Activated T-cell treated with anti-CD3 and anti-CD28 coated beads, Interleukin-2, amount 50 U/mL, for 4 hours (primary cell): ENCODE results near the gene SCN9A. TPM values are rescaled to one million over a fixed set of nuclear protein-coding genes. Genes with fewer than 3 reads are reported as not detected.

Experiments
- ATAC-seq, 2 donors: fragments of 200-7000 bp; cut with Tn5 transposase; one replicate each; pipeline ENCODE4 v1.10.0; 2021
- DNase-seq: peaks from one replicate; pipeline ENCODE4 v3.0.0-alpha.2; 2020
- H3K27me3 Mint-ChIP-seq: one replicate; pipeline ENCODE4 v1.8.0; 2021; ENCODE audit warnings: low read depth, mixed read lengths
- H3K36me3 Mint-ChIP-seq: one replicate; pipeline ENCODE4 v1.8.0; 2022; ENCODE audit warnings: mixed read lengths; ENCODE audit not compliant: insufficient read depth
- H3K4me1 Mint-ChIP-seq: one replicate; pipeline ENCODE4 v1.8.0; 2021; ENCODE audit warnings: low read depth, mixed read lengths
- H3K4me3 Mint-ChIP-seq: one replicate; pipeline ENCODE4 v1.8.0; 2021; ENCODE audit warnings: mild to moderate bottlenecking, moderate library complexity, mixed read lengths
- H3K9me3 Mint-ChIP-seq: one replicate; pipeline ENCODE4 v1.8.0; 2021; ENCODE audit warnings: mixed read lengths
- total RNA-seq, 3 donors: library from RNA; stranded (reverse); gene quantifications; one replicate each; pipeline ENCODE4 v1.2.1, GENCODE V29; 2021

SCN9A gene
- total RNA-seq, 3 donors from 2014 or later: 0.13 TPM; not detected in 2

DNA sequence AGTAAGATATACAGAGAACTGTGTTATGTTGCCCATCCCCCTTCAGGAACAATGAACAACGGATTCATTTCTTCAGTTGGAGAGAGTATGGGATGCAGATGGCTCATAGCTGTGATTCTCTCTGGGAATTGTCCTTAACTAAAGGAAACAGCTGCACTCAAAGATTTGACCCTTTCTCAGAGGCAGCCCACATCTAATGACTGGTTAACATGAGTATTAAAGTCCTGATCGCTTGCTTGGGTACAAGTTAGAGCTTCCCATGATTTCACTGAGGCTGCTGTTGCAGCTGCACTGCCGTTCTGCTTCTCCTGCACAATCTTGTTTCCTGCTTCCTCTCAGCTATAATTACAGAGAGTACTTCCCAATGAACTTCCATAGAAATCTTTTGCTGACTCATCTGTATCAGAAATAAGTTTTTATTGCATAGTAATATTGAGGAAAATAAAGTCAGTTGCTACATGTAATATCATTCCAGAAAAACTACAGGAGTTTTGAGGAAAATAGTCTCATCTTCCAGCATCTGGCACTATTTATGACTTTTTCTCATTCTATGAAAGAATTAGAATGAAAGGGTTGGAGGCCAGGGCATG lies 12.8 kb upstream of the SCN9A start:
- Mint-ChIP-seq H3K4me3 (no peak overlapping the region), H3K36me3 (no peaks in the 10 kb centered on the region)

DNA sequence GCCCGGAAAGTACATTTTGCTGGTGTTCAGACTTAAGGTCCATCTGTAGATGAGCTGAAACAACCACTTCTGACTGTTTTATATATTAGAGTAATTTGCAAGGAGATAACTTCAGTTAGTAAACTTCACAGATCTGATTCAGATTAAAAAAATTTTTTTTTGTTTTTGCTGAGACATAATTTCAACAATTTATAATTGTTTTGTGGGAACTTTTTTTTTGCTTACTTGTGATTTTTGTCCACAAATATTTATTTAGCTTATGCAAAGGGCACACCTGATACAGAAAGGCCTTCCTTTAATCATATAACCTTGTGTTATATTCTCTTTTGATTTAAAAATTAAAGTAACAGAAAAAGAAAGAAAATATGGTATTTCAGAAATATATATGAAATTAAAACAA lies 9.6 kb upstream of the SCN9A start:
- DNase-seq (no peak), ATAC-seq (no peak)
- Mint-ChIP-seq H3K36me3 (no peaks in the 10 kb centered on the region), H3K9me3 (no peaks in the 10 kb centered on the region), H3K4me1 (no peaks in the 10 kb centered on the region), H3K27me3 (no peaks in the 10 kb centered on the region), H3K4me3 (no peak overlapping the region)

More for the DNA sequence above, 12.8 kb upstream of the SCN9A start:
- H3K27me3 Mint-ChIP-seq: no peaks in the 10 kb centered on the region
- H3K4me1 Mint-ChIP-seq: no peaks in the 10 kb centered on the region
- H3K9me3 Mint-ChIP-seq: no peaks in the 10 kb centered on the region
- DNase-seq (no peak), ATAC-seq (no peak)

DNA sequence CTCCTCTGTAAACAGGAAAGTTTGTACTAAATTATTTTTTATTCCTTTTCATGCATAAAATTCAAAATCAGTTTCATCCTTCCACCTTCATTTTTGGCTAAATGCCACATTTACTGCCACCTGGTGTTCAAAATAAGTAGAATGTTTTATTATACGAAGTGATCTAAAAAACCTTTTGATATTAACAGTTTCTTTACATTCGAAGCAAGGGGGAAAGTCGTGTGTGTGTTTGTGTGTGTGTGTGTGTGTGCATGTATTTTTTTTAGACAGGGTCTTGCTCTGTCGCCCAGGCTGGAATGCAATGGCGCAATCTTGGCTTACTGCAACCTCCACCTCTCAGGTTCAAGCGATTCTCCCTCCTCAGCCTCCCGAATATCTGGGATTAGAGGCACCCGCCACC lies 9.0 kb upstream of the SCN9A start:
- Mint-ChIP-seq H3K27me3 (no peaks in the 10 kb centered on the region), H3K36me3 (no peaks in the 10 kb centered on the region), H3K4me1 (no peaks in the 10 kb centered on the region), H3K9me3 (no peaks in the 10 kb centered on the region), H3K4me3 (no peak overlapping the region)
- DNase-seq: no peak
- ATAC-seq: no peak

- DNase-seq: no peak
- no peaks in the 10 kb centered on the region for H3K4me1 Mint-ChIP-seq
- ATAC-seq: no peak
- no peak overlapping the region for H3K4me3 Mint-ChIP-seq
- no peaks in the 10 kb centered on the region for H3K36me3 Mint-ChIP-seq
- H3K27me3 Mint-ChIP-seq: peaks cover 3% of the 10 kb centered on the region
- H3K9me3 Mint-ChIP-seq: no peaks in the 10 kb centered on the region
Observed at GRCh38 chr2:166382448-166382847, 6.7 kb upstream of the SCN9A start.

GRCh38 chr2:166380615-166381014 lies 4.9 kb upstream of the SCN9A start:
- DNase-seq (no peak), ATAC-seq (no peak)
- peaks cover 7% of the 10 kb centered on the region for H3K27me3 Mint-ChIP-seq
- H3K4me3 Mint-ChIP-seq: no peak overlapping the region
- H3K36me3 Mint-ChIP-seq: no peaks in the 10 kb centered on the region
- H3K4me1 Mint-ChIP-seq: no peaks in the 10 kb centered on the region
- no peaks in the 10 kb centered on the region for H3K9me3 Mint-ChIP-seq

DNA sequence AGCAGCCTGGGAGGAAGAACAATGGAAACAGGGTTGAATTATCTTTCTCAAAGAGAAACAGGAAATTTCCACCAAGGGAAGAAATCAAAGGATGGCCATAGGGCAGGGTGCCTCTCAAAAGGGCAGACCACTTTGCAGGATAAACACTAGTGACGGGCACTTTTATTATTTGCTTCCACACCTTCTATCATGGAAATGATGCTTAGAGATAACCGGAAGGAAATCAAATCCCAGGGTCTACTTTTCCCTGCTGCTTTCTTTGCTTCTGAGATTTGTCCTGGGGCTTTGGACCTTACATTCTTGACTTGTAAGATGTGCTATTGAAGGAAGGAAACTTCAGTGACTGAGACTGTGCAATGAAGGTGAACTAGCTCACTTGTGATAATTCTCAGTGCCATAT lies 1.1 kb upstream of the SCN9A start:
- Mint-ChIP-seq H3K27me3 (peaks cover 20% of the 10 kb centered on the region), H3K4me3 (no peak overlapping the region), H3K4me1 (peaks cover 4% of the 10 kb centered on the region), H3K36me3 (no peaks in the 10 kb centered on the region), H3K9me3 (no peaks in the 10 kb centered on the region)
- no peak for DNase-seq
- ATAC-seq: no peak

GRCh38 chr2:166376488-166376828 lies 714 bp upstream of the SCN9A start:
- ATAC-seq (no peak), DNase-seq (no peak)
- Mint-ChIP-seq H3K27me3 (peaks cover 20% of the 10 kb centered on the region), H3K4me1 (peaks cover 4% of the 10 kb centered on the region), H3K4me3 (no peak overlapping the region), H3K9me3 (no peaks in the 10 kb centered on the region), H3K36me3 (no peaks in the 10 kb centered on the region)

- ATAC-seq: no peak
- no peaks in the 10 kb centered on the region for H3K36me3 Mint-ChIP-seq
- peaks cover 20% of the 10 kb centered on the region for H3K27me3 Mint-ChIP-seq
- H3K9me3 Mint-ChIP-seq: no peaks in the 10 kb centered on the region
- no peak for DNase-seq
- peak overlapping the region; percentile 10 for H3K4me3 Mint-ChIP-seq
- H3K4me1 Mint-ChIP-seq: peaks cover 4% of the 10 kb centered on the region
Observed at GRCh38 chr2:166375195-166375735, 479 bp downstream of the SCN9A start.

GRCh38 chr2:166373951-166374350 lies 1.8 kb downstream of the SCN9A start:
- DNase-seq: no peak
- H3K4me3 Mint-ChIP-seq: no peak overlapping the region
- H3K27me3 Mint-ChIP-seq: peaks cover 20% of the 10 kb centered on the region
- no peaks in the 10 kb centered on the region for H3K36me3 Mint-ChIP-seq
- no peaks in the 10 kb centered on the region for H3K9me3 Mint-ChIP-seq
- peaks cover 4% of the 10 kb centered on the region for H3K4me1 Mint-ChIP-seq
- no peak for ATAC-seq

- no peaks in the 10 kb centered on the region for H3K36me3 Mint-ChIP-seq
- H3K27me3 Mint-ChIP-seq: peaks cover 20% of the 10 kb centered on the region
- H3K4me1 Mint-ChIP-seq: peaks cover 4% of the 10 kb centered on the region
- H3K9me3 Mint-ChIP-seq: no peaks in the 10 kb centered on the region
- DNase-seq: no peak
- H3K4me3 Mint-ChIP-seq: no peak overlapping the region
- no peak for ATAC-seq
Observed at GRCh38 chr2:166373539-166373938, 2.2 kb downstream of the SCN9A start.

DNA sequence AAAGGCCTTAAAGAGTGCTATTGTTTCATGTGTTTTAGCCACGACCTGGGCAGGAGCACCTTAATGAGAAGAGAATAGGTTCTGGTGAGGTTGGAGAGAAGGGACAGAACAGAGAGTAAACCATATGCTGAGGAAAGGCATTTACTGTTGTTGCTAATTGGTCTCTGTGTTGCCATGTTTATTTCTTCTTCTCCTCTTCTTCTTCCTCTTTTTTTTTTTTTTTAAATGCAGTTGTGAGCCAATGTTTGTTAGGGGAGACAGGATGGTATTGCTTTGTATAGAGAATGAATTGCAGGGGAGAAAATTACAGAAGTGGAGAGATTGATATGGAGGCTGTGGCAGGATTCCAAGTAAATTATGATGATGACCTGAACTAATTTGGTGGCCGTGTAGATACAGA lies 2.6 kb downstream of the SCN9A start:
- DNase-seq (no peak), ATAC-seq (no peak)
- H3K36me3 Mint-ChIP-seq: no peaks in the 10 kb centered on the region
- H3K4me1 Mint-ChIP-seq: peaks cover 4% of the 10 kb centered on the region
- peaks cover 20% of the 10 kb centered on the region for H3K27me3 Mint-ChIP-seq
- H3K4me3 Mint-ChIP-seq: no peak overlapping the region
- H3K9me3 Mint-ChIP-seq: no peaks in the 10 kb centered on the region

DNA sequence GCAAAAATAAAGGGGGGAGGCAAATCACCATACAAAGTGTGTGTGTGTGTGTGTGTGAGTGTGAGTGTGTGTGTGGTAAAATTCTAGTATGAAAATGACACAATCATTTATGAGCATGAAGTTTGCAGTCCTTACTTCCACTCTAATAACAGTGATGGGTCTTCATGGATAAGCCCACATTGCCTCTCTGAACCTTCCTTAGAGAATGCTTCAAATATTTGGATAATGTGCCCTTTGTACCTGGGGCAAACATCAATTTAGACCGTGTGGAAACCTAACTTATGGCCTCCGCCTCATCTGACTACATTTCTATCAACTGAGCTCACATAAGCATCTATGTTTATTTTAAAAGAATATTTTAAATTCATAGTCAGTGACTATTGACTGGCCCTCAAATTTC lies 3.7 kb downstream of the SCN9A start:
- H3K36me3 Mint-ChIP-seq: no peaks in the 10 kb centered on the region
- peaks cover 4% of the 10 kb centered on the region for H3K4me1 Mint-ChIP-seq
- DNase-seq (no peak), ATAC-seq (no peak)
- no peak overlapping the region for H3K4me3 Mint-ChIP-seq
- no peaks in the 10 kb centered on the region for H3K9me3 Mint-ChIP-seq
- H3K27me3 Mint-ChIP-seq: peaks cover 15% of the 10 kb centered on the region

GRCh38 chr2:166365803-166366420 lies 9.8 kb downstream of the SCN9A start:
- DNase-seq (no peak), ATAC-seq (no peak)
- Mint-ChIP-seq H3K27me3 (no peaks in the 10 kb centered on the region), H3K4me3 (no peak overlapping the region), H3K36me3 (no peaks in the 10 kb centered on the region), H3K4me1 (no peaks in the 10 kb centered on the region), H3K9me3 (no peaks in the 10 kb centered on the region)

DNA sequence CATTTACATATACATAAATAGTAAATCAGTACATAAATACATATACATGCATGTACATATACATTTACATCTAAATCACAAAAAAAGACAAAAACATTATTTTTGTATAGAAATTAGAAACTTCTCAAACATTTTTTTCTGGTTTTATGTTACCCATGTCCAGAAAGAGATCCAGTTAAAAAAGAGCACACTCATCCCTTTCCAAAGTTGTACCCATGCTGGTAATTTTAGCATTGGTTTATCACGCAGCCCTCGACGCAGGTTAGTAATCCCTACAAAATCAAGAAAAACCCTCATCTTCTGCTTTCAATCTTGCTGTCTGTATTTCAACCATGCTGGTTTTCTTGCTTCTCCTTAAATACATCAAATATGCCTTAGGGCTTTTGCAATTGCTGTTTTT lies 10.5 kb downstream of the SCN9A start:
- no peaks in the 10 kb centered on the region for H3K9me3 Mint-ChIP-seq
- no peak for ATAC-seq
- no peaks in the 10 kb centered on the region for H3K36me3 Mint-ChIP-seq
- H3K4me1 Mint-ChIP-seq: no peaks in the 10 kb centered on the region
- DNase-seq: no peak
- H3K27me3 Mint-ChIP-seq: no peaks in the 10 kb centered on the region
- no peak overlapping the region for H3K4me3 Mint-ChIP-seq

- no peaks in the 10 kb centered on the region for H3K9me3 Mint-ChIP-seq
- ATAC-seq: no peak
- no peaks in the 10 kb centered on the region for H3K36me3 Mint-ChIP-seq
- no peak overlapping the region for H3K4me3 Mint-ChIP-seq
- DNase-seq: no peak
- no peaks in the 10 kb centered on the region for H3K27me3 Mint-ChIP-seq
- H3K4me1 Mint-ChIP-seq: no peaks in the 10 kb centered on the region
Observed at GRCh38 chr2:166364476-166365161, 11.1 kb downstream of the SCN9A start.
